Stomach (tissue), 4 donors: ENCODE results near the gene CDC27.

Source experiments
- CTCF ChIP-seq, 7 experiments: fragments of 450-650 bp in 4 of 7; fragments of 200-600 bp in 3 of 7; sonication (generic) in 3 of 7; IDR thresholded peaks; one replicate each; pipeline ENCODE4 v1.5.1; 2016 to 2019; ENCODE audit warnings: antibody characterized with exemption in 7 of 7, control low read depth in 2 of 7, mild to moderate bottlenecking in 1 of 7
- EP300 ChIP-seq: sonication (generic); formaldehyde crosslinking; IDR thresholded peaks from one replicate; pipeline ENCODE4 v1.6.1; 2017; ENCODE audit warnings: antibody characterized with exemption
- POLR2A ChIP-seq, 4 donors: fragments of 450-650 bp; IDR thresholded peaks; one replicate each; pipeline ENCODE4 v1.6.1; 2016; ENCODE audit warnings: antibody characterized with exemption in 4 of 4, control low read depth in 2 of 4, mild to moderate bottlenecking in 1 of 4, moderate library complexity in 1 of 4

GRCh38 chr17:47159315-47159714 lies 29.8 kb downstream of the CDC27 start:
- no peak for TF ChIP-seq POLR2A (IDR thresholded peaks at IDR 0.05)
- no peak for TF ChIP-seq CTCF (IDR thresholded peaks at IDR 0.05)
- TF ChIP-seq EP300, result no peak
